Amygdala (tissue), 56 donors: ENCODE data around the gene CEP131.
"Not testable (repeated sequence)": the region's sequence is repeated elsewhere in the genome, so short reads cannot be mapped to it uniquely, and the experiment has no call there.

Experiments
- DNase-seq, 56 donors: peaks; one replicate each; lab custom pipeline; 2025; lab: John Stamatoyannopoulos, UW

CEP131 gene

DNA sequence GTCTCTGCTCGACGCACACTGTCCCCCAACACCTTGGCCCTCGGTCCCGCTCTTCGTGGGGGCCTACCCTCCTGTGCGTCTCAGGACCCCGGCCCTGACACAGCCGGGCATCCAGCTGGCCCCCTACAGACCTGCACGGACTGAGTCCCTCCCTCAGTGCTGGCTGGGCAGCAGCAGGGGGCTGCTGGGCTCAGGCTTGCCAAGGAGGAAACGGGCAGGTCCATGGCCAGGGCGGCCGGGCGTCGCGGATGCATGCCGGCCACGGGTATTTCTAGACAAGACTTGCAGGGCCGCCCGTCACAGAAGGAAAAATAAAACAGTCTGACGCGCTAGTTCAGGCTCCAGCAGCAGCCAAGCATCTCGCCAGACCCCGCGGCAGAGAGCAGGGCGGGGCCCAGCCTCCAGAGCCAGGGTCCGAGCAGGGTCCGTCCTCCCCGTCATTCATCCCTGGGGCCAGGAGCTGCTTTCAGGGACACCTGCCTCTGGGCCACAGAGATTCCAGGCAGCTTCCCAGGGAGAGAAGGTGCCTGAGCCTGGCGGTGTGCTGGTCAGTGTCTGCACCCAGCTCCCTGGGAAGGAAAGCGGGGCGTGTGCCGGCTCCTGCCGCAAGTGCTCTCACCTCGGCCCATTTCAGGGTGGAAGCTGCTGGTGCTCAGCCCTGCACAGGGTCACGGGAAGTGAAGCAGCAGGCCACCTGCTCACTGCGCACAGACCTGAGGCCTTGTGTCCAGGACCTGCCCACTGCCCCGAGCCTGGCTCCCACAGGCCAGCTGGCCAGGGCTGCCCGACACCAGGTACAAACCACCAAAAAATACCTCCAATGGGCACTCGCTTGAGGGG is 64.7 kb downstream of the CEP131 start:
- DNase-seq, result no peak

DNA sequence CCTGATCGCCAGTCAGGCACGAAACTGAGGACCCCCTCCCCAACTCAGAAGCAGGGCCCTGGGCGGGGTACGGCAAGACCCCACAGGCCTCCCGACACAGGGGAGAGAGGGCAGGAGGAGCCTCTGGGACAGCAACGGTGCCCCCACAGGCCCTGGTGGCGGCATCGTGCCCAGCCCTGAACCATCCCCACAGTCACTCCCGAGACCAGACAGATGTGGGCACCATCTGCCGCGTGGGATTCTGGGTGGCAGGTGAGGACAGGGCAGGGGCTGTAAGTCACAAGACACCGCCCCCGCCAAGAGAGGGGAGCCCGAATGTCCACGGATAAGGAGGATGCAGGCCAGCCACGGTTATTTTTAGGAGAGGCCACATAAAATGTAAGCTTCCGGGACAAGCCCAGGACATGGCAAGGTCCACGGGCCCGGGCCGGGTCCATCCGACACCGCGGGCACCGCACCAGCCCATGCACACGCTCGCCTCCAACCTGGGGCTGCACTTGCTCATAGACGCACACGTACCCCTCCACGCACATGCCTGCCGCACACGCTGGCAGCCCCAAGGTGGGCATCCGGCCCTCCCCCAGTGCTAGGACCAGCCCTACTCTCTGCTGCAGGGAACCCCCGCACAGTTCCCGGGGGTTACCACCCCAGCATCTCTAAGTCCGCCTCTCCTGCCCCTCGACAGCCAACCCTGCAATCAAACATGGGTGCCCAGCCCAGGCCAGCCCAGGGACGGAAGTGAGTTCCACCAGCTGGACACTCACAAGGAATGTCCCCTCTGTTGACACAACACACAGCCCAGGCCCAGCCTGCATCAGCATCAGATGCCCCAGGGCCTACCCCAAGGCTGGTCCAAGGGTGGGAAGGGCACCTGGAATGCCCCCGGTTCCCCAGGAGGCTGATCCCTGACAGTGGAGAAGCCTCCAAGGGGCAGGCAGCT is 65.6 kb downstream of the CEP131 start:
- no peak for DNase-seq

DNA sequence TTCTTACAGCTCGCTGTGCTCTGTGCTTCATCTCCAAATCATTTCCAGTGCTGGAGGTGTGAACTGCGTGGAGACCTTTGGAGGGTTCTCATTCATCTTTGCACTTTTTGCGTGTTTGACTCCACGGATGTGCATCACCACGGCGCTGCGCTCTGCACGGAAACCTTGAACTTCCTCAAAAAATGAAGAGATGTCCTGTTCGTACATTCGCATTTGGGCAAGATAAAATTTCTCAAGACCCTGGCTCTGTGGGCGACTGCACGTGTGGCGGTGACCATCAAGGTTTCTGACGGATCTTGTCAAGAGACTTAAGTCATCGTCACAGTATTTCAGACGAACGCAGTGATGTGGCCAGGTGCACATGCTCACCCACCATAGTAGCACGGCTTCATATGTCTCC is 67.8 kb downstream of the CEP131 start:
- DNase-seq, result no peak

DNA sequence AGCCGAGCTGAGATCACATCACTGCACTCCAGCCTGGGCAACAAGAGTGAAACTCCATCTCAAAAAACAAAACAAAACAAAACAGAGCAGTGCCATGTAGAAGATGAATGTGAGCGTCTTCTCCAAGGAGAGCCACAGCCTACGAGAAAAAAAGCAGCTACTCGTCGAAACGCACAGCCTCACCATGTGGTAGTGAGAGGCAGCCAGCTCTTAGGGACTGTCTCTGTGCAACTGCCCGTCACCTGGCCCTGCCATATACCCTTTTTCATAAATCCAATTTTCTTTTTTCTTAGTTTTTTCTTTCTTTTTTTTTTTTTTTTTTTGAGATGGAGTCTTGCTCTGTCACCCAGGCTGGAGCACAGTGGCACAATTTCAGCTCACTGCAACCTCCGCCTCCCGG is 68.7 kb downstream of the CEP131 start:
- not testable (repeated sequence) for DNase-seq

DNA sequence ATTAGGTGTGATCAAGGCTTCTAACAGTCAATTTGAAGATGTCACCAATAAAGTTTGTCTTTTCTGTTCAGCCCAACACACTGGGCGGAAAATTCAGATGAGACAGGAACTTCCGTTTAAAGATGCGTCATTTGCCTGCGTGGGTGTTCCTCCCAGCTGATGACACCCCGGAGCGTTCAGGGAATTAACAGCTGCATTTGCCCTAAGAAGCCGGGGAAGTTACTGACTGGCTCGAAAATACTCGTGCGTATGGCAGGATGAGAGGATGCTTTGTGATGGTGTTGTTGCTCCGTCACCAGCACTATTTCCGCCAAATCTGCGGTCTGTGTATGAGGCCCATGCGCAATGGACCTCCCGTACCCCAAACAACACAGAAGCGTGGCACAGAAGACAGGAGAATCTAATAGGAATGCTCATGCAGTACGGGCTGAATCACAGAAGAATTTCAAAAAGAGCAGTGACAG is 69.4 kb downstream of the CEP131 start:
- peak in 49 of 56 donors; percentile 22 to 91 (median 70) for DNase-seq

DNA sequence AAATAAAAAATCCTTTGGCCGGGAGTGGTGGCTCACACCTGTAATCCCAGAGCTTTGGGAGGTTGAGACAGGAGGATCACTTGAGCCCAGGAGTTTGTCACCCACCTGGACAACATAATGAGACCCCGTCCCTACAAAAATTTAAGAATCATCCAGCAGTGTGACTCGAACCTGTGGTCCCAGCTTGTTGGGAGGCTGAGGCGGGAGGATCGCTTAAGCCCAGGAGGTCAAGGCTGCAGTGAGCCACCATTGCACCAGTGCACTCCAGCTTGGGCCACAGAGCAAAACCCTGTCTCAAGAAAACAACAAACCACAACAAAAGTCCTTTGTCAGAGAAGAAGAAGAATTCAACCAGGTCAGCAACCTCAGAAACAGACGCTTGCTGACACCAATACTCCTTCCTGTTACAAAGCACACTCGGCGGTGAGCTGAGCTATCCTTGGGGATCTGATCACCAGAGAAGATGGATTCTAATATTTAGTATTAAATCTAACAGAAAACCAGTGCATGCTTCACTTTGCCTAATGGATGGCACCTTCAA is 70.4 kb downstream of the CEP131 start:
- DNase-seq, result no peak

DNA sequence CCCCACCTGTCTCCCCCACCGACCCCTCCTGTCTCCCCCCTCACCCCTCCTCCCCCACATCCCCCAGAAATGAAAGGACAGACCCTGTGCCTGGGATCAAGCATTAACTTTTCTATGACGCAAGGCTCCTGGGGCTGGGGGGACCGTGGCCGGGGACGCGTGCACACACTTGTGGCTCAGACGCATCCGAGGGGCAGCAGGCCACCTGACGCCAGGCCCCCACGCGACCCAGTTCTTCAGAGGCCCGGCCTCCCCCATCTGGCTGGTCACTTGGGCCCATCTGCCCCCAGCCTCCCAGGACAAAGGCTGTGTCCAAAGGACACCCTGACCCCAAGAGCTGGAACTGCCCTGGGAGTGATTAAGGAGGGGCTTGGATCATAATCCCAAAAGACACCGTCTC is 71.5 kb downstream of the CEP131 start:
- no peak for DNase-seq

DNA sequence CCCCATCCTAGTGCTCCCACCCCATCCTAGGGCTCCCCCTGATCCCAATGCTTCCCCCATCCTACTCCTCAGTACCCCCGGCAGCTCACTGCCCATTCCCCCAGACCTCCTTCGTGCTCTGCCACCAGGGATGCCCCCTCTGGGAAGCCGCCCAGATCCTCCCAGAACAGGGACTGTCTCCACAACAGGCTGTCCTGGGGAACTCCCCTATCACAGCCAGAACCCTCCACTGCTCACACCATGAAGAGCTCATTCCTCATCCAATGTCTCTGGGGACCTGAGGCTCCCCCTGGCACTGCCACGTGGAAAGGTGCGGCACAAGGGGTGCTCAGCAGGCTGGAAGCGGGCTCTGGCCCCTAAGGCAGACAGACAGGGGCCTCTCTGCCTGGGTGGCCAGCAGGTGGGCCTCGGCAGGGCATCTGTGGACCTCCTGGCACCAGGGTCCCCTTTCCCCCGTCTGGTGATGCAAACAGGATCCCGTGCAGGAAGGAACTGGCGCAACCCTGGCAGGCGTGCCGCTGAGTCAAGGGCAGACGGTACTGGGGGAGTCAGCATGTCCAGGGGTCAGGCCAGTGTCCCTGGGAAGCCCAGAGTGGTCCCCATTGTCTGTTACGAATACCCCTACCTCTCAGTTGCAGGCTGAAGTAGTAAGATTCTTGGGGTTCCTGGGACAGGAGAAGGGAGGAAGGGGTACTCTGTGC is 72.2 kb downstream of the CEP131 start:
- DNase-seq, result no peak

DNA sequence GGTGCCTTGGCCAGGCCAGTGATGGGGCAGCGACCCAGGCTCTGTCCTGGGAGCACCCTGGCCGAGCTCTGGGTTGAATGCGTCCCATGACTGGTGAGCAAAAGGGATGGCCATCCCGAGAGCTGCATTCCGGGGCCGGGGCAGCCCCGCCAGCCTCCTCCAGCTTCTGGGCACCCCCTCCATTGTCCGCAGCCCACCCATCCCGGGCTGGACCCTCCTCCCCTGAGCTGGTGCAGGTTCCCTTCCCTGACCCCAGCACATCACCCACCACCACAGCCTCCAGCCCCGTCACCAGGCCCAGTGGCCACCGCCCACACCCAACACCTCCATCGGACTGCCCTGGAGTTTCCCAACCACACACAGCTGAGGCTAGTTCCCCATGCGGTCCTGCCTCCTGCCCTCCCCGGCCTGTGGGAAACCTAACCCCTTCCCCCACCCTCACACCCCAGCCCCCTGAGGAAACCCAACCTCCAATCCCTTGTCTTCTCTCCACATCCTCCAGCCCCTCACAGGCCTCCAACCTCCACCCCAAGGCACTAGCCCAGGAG is 73.7 kb downstream of the CEP131 start:
- DNase-seq, result no peak

DNA sequence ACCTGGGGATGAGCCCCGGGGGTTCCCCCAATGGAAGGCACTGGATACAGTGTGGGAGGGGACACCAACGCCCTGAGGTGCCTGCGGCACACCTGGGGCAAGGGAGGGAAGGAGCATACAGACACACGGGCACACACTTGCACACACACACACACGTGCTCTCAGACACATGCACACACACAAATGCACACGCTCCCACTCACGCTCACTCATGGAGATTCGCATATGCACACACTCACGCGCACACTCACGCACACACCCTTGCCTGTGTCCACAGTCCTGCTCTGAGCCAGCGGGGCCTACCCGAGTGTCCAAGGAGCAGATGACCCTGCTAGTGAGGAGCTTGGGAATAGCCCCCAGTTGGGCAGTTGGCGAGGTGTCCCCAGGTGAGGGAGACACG is 74.2 kb downstream of the CEP131 start:
- DNase-seq, result no peak

DNA sequence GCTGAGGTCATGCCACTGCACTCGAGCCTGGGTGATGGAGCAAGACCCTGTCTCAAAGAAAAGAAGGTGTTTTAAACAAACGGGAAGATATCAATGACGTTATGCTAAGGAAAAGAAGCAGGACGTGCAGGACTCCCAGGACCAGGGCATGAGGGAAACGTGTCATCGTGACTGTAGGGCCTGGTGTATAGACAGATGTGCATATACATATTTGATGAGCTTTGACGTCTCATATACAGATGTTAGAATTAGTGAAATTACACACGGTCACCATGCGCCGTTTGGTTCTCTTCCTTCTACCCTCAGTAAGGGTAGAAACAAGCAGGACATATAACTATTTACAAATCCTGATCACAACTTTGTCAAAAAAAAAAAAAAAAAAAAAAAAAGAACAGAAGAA is 75.1 kb downstream of the CEP131 start:
- no peak for DNase-seq

DNA sequence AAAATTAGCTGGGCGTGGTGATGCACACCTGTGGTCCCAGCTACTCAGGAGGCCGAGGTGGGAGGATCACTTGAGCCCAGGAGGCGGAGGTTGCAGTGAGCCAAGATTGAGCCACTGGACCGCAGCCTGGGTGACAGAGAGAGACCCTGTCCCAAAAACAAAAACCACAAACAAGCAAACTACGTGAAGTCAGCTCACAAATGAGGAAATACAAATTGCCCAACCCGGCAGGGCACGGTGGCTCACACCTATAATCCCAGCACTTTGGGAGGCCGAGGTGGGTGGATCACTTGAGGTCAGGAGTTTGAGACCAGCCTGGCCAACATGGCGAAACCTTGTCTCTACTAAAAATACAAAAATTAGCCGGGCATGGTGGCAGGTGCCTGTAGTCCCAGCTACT is 76.6 kb downstream of the CEP131 start:
- DNase-seq, result not testable (repeated sequence)

DNA sequence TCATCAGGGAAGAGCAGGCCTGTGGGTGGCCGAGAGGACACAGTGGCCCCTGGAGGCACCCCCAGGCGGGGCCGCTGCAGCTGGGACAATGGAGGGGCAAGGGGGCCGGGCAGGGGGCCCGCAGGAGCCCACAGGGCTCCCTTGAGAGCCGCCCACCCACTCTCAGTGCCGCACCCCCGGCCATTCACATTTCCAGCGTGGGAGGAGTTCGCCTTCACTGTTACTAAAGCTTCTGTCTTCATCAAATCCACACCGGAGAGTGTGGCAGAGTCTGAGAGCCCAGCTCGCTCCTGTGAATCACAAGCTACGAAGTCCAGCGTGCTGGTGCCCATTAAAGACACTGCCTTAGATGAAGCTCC is 78.4 kb downstream of the CEP131 start:
- DNase-seq, result no peak

DNA sequence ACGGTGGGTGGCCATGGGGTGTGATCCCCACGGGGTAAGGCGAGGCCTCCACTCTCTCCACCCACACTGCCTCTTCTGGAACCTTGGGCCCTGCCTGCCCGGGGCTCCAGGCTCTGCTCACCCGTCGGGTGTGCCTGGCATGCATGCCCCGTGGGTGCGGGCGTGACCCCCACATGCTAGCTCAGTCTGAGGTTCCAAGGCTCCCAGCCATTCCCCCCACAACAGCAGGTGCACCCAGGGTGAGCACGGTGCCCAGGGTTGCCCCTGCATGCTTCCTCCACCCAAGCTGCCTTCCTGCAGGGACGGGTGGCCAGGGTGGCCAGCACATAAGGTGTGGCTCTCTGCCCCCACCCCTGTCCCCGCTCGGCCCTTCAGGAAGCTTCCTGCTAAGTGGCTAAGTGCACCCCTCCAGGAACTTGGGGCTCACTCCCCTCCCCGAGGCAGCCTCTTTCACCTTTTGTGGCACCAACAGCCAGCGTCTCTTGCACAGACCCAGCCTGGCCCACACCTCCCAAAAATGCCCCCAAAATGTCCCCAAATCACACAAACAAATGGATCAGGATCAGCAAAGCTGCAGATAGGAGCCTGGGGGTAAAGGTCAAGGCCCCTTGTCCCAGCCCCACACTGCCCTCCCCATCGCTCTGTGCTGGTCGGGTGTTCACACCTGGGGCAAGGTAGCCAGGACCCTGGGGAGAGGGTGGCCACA is 78.9 kb downstream of the CEP131 start:
- DNase-seq, result no peak

DNA sequence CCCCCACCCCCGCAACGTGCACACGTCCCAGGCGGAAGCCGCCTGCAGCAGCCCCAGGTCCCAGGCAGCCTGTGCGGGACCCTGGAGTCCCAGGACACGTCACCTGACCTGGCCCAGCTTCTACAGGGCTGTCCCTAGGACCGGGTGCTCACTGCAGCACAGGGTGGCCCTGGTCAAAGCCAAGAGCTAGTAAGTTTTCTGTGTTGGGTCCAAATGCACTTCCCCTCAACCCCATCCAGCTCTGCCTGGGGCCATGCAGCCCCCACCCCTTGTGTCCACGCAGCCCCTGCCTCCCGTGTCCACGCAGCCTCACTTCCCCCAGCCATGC is 79.6 kb downstream of the CEP131 start:
- no peak for DNase-seq

DNA sequence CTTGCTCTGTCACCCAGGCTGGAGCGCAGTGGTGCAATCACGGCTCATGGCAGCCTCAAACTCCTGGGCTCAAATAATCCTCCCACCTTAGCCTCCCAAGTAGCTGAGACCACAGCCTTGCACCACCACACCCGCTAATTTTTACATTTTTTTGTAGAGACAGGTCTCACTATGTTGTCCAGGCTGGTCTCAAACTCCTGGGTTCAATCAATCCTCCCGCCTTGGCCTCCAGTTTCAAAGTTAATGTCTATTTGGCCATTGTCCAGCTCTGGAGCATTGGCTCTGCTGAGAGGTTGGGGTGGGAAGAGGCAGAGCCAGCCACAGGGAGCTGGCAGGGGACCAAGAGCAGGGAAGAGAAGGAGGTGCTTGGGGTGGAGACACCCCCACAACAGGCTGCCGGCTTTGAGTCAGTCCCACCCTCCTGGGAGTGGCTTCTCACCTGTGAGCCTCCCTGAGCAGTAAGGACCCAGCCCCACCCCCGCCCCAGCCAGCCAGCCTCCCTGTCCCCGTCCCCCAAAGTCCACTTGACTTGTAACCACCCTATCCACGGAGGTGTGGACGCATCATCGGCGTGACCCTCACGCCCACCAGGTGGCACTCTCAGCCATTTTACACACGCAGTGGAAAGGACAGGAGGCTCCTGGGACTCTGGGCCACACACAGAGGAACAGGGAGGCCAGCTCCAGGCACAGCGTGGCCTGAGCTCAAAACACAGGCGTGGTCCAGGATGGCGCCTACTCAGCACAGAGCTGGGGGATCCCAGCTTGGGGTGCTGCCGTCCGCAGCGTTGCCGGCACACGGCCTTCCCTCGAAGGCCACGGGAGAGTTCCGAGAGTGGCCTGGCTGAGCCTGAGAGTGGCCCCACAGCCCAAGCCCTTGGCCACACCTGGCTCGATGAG is 80.2 kb downstream of the CEP131 start:
- peak in 52 of 56 donors; percentile 24 to 94 (median 67) for DNase-seq

DNA sequence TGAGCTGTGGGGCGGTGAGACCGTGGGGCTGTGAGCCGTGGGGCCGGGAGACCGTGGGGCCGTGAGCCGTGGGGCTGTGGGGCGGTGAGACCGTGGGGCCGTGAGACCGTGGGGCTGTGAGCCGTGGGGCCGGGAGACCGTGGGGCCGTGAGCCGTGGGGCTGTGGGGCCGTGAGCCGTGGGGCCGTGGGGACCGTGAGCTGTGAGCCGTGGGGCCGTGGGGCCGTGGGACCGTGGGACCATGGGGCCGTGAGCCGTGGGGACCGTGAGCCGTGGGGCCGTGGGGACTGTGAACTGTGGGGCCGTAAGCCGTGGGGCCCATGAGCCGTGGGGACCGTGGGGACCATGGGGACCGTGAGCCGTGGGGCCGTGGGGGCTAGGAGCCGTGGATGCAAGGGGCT is 82.1 kb downstream of the CEP131 start:
- no peak for DNase-seq

DNA sequence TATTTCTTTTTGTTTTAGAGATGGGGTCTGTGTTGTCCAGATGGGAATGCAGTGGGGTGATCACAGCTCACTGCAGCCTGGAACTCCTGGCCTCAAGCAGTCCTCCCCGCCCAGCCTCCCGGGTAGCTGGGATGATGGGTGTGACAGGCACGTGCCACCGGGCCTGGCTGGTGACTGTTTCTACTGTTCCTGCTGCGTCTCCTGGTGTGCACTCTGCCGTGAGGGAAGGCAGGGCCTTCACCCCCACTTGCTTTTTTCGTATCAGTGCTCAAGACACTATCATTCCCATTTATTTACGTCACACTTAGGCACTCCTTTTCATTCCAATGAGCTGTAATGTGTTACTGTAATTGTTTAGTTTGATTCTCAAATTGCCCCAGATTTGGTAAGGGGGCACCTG is 82.7 kb downstream of the CEP131 start:
- no peak for DNase-seq
